Parathyroid adenoma (tissue), 2 donors: Measurements from ENCODE around the gene PPP6R2.

Source experiments
- H2AFZ ChIP-seq: fragments of 300-600 bp; sonication (generic); one replicate; pipeline ENCODE4 v1.7.0; 2017; ENCODE audit warnings: antibody characterized with exemption, mild to moderate bottlenecking
- H3K27ac ChIP-seq: fragments of 300-600 bp; sonication (generic); one replicate; pipeline ENCODE4 v1.7.0; 2017
- H3K27me3 ChIP-seq: fragments of 300-600 bp; sonication (generic); one replicate; pipeline ENCODE4 v1.7.0; 2017; ENCODE audit warnings: low read length; ENCODE audit not compliant: control insufficient read depth, insufficient read depth
- H3K36me3 ChIP-seq: fragments of 300-600 bp; sonication (generic); one replicate; pipeline ENCODE4 v1.7.0; 2017; ENCODE audit warnings: low read length; ENCODE audit not compliant: control insufficient read depth, insufficient read depth
- H3K4me1 ChIP-seq: fragments of 300-600 bp; sonication (generic); one replicate; pipeline ENCODE4 v1.7.0; 2017; ENCODE audit warnings: control low read depth
- H3K4me2 ChIP-seq: fragments of 300-600 bp; sonication (generic); one replicate; pipeline ENCODE4 v1.7.0; 2017; ENCODE audit warnings: low read length
- H3K4me3 ChIP-seq: fragments of 300-600 bp; sonication (generic); one replicate; pipeline ENCODE4 v1.7.0; 2017; ENCODE audit warnings: low read depth, low read length
- H3K79me2 ChIP-seq: fragments of 300-600 bp; sonication (generic); one replicate; pipeline ENCODE4 v1.7.0; 2017; ENCODE audit warnings: control low read depth
- H3K9ac ChIP-seq: fragments of 300-600 bp; sonication (generic); one replicate; pipeline ENCODE4 v1.7.0; 2017; ENCODE audit warnings: mild to moderate bottlenecking
- H3K9me3 ChIP-seq: fragments of 300-600 bp; sonication (generic); one replicate; pipeline ENCODE4 v1.7.0; 2017; ENCODE audit warnings: low read length; ENCODE audit not compliant: control insufficient read depth
- CTCF ChIP-seq: fragments of 300-600 bp; sonication (generic); IDR thresholded peaks from one replicate; pipeline ENCODE4 v1.7.0; 2017; ENCODE audit warnings: antibody characterized with exemption, mild to moderate bottlenecking
- donor health status: primary hyperparathyroidism.

PPP6R2 gene

GRCh38 chr22:50474710-50475651 is 131.9 kb downstream of the PPP6R2 start, which contains the start of gene SBF1:
Gene SBF1, minus strand, starts transcription at chr22:50475035. Its CDS starts 195 bp downstream, at chr22:50474840.
- H2AFZ ChIP-seq, result peak within 1 kb of the TSS; percentile 91
- no peak within 1 kb of the TSS for H3K27ac ChIP-seq
- no peak for TF ChIP-seq CTCF
- H3K4me2 ChIP-seq, result peak within 1 kb of the TSS; percentile 99
- H3K4me1 ChIP-seq, result peaks cover 10% of the 10 kb centered on the region
- peak within 1 kb of the TSS; percentile 21 for H3K9ac ChIP-seq
- H3K27me3 ChIP-seq, result no peaks in the 10 kb centered on the region
- no peaks in the 10 kb centered on the region for H3K9me3 ChIP-seq
- no peaks in the 10 kb centered on the region for H3K36me3 ChIP-seq
- peak within 1 kb of the TSS; percentile 70 for H3K4me3 ChIP-seq
- peaks cover 38% of the 10 kb centered on the region for H3K79me2 ChIP-seq

DNA sequence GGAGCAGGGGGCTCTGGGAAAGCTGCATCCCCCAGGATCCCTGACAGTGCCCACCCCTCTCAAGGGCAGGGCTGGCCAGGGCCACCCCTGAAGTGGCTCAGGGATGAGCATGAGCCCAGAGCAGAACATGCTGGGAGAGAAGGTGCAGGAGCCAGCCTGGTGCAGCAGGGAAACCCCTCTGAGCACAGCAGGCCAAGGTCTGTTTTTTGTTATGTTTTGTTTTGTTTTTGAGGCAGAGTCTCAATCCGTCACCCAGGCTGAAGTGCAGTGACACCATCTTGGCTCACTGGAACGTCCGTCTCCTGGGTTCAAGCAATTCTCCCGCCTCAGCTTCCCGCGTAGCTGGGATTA is 132.5 kb downstream of the PPP6R2 start:
- Histone ChIP-seq H2AFZ (no peak overlapping the region), H3K4me2 (peak overlapping the region; percentile 99), H3K4me3 (no peak overlapping the region), H3K27ac (no peak overlapping the region), H3K9me3 (no peaks in the 10 kb centered on the region), H3K9ac (no peak overlapping the region), H3K36me3 (no peaks in the 10 kb centered on the region), H3K4me1 (peaks cover 8% of the 10 kb centered on the region), H3K27me3 (no peaks in the 10 kb centered on the region), H3K79me2 (peaks cover 34% of the 10 kb centered on the region)
- no peak for TF ChIP-seq CTCF

DNA sequence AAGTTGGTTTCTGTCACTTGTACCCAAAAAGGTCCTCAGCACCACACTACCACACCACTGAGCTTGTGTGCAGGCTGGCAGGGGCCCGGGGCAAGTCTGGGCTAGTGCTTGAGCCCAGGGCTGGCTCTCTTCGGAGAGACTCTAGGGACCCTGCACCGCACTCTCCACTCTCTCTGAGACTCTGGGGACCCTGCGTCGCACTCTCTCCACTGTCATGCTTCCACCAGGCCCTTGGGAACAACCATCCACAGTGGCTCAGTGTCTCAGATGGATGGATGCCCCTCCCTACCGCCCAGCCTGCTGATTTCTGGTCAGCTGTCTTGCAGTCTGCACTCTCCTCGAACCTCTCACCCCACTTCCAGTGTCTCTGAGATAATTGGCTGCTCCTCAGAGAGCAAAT is 133.7 kb downstream of the PPP6R2 start:
- no peak for TF ChIP-seq CTCF
- no peak overlapping the region for H3K4me3 ChIP-seq
- H3K4me2 ChIP-seq, result no peak overlapping the region
- no peaks in the 10 kb centered on the region for H3K36me3 ChIP-seq
- no peak overlapping the region for H2AFZ ChIP-seq
- peaks cover 22% of the 10 kb centered on the region for H3K79me2 ChIP-seq
- H3K4me1 ChIP-seq, result peaks cover 8% of the 10 kb centered on the region
- H3K9ac ChIP-seq, result no peak overlapping the region
- H3K27me3 ChIP-seq, result no peaks in the 10 kb centered on the region
- no peak overlapping the region for H3K27ac ChIP-seq
- no peaks in the 10 kb centered on the region for H3K9me3 ChIP-seq

DNA sequence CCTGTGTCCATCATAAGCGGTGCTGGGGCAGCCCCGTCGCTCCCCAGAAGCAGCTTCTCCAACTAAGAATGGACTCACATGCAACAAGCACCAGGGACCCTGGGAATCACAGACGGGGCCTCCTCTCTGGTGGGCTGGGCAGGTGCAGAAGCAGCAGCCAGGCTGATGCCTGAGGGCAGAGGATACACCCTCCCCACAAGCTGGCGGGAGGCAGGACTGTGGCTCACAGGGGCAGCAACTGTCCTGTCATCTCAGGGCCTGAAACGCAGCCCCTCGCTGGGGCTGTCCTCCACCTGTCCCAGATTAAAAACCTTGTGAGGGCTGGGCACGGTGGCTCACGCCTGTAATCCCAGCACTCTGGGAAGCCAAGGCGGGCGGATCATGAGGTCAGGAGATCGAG is 134.8 kb downstream of the PPP6R2 start:
- no peak overlapping the region for H3K4me3 ChIP-seq
- no peak for TF ChIP-seq CTCF
- H3K27me3 ChIP-seq, result no peaks in the 10 kb centered on the region
- H3K4me2 ChIP-seq, result no peak overlapping the region
- H3K9me3 ChIP-seq, result no peaks in the 10 kb centered on the region
- no peaks in the 10 kb centered on the region for H3K36me3 ChIP-seq
- peaks cover 5% of the 10 kb centered on the region for H3K4me1 ChIP-seq
- H3K79me2 ChIP-seq, result peaks cover 11% of the 10 kb centered on the region
- no peak overlapping the region for H3K27ac ChIP-seq
- H3K9ac ChIP-seq, result no peak overlapping the region
- H2AFZ ChIP-seq, result no peak overlapping the region

GRCh38 chr22:50479721-50480120 is 136.6 kb downstream of the PPP6R2 start:
- Histone ChIP-seq H2AFZ (no peak overlapping the region), H3K4me3 (no peak overlapping the region), H3K4me1 (no peaks in the 10 kb centered on the region), H3K9me3 (no peaks in the 10 kb centered on the region), H3K4me2 (no peak overlapping the region), H3K9ac (no peak overlapping the region), H3K36me3 (no peaks in the 10 kb centered on the region), H3K27ac (no peak overlapping the region), H3K79me2 (no peaks in the 10 kb centered on the region), H3K27me3 (no peaks in the 10 kb centered on the region)
- no peak for TF ChIP-seq CTCF
